B cell (primary cell): Measurements from ENCODE around the gene ZNF423. TPM values are rescaled to one million over a fixed set of nuclear protein-coding genes. Genes with fewer than 3 reads are reported as not detected.

Experiments
- ATAC-seq: fragments of 200-7000 bp; cut with Tn5 transposase; one replicate; pipeline ENCODE4 v1.10.0; 2021; ENCODE audit warnings: low read depth, mild to moderate bottlenecking, moderate number of reproducible peaks, moderate library complexity
- CTCF ChIA-PET: fragments of 350-600 bp; sonication (Branson Sonifier 250); formaldehyde crosslinking; loops from one replicate; lab custom pipeline; 2021; ENCODE audit warnings: antibody characterized with exemption, inconsistent platforms; lab: Charles Lee
- POLR2A ChIA-PET: fragments of 350-600 bp; sonication (Branson Sonifier 250); formaldehyde crosslinking; loops from one replicate; lab custom pipeline; 2021; ENCODE audit warnings: antibody characterized with exemption; lab: Charles Lee
- DNase-seq: peaks from one replicate; pipeline ENCODE4 v3.0.0; 2013
- H2AFZ ChIP-seq: 2 replicates; pipeline ENCODE4 v1.6.1; 2012; ENCODE audit warnings: mild to moderate bottlenecking, low read depth, low read length; ENCODE audit not compliant: insufficient read depth, poor library complexity, severe bottlenecking
- H3K27ac ChIP-seq, 2 donors: 1 replicate in 1 of 2; 2 replicates in 1 of 2; pipeline ENCODE4 v1.5.1; 2012 to 2013; ENCODE audit warnings: low read length in 2 of 2, mild to moderate bottlenecking in 2 of 2, moderate library complexity in 1 of 2
- H3K27me3 ChIP-seq, 4 experiments: fragments of 200-600 bp in 1 of 4; sonication (generic) in 1 of 4; replicated peaks in 1 of 4; 1 replicate in 2 of 4; 2 replicates in 2 of 4; pipeline versions ENCODE4 v1.6.1 to v1.7.0; 2013 to 2016; ENCODE audit warnings: low read length in 3 of 4, mild to moderate bottlenecking in 2 of 4, mixed read lengths in 1 of 4, moderate library complexity in 1 of 4; ENCODE audit not compliant: insufficient read depth in 4 of 4, control insufficient read depth in 3 of 4; ENCODE audit errors: control extremely low read depth in 1 of 4
- H3K36me3 ChIP-seq, 2 experiments: replicated peaks in 1 of 2; 1 replicate in 1 of 2; 2 replicates in 1 of 2; pipeline versions ENCODE4 v1.6.1 to v1.7.1; 2013; ENCODE audit warnings: low read length in 1 of 2; ENCODE audit not compliant: insufficient read depth in 2 of 2, control insufficient read depth in 1 of 2; ENCODE audit errors: control extremely low read depth in 1 of 2, extremely low read depth in 1 of 2
- H3K4me1 ChIP-seq, 2 donors: fragments of 200-600 bp in 1 of 2; sonication (generic) in 1 of 2; 1 replicate in 1 of 2; 2 replicates in 1 of 2; pipeline versions ENCODE4 v1.5.1 to v1.6.1; 2013 to 2017; ENCODE audit warnings: low read length in 2 of 2; ENCODE audit not compliant: control insufficient read depth in 2 of 2, insufficient read depth in 2 of 2
- H3K4me2 ChIP-seq: replicated peaks from 2 replicates; pipeline ENCODE3; 2012; ENCODE audit warnings: mild to moderate bottlenecking, low read depth, low read length; ENCODE audit not compliant: poor library complexity, severe bottlenecking
- H3K4me3 ChIP-seq, 5 experiments: fragments of 200-600 bp in 1 of 5; sonication (generic) in 1 of 5; 1 replicate in 3 of 5; 2 replicates in 2 of 5; pipeline versions ENCODE4 v1.5.1 to v1.7.0; 2011 to 2016; ENCODE audit warnings: low read length in 4 of 5, mild to moderate bottlenecking in 4 of 5, low read depth in 2 of 5, control low read depth in 1 of 5, moderate library complexity in 1 of 5; ENCODE audit not compliant: insufficient read depth in 1 of 5; ENCODE audit errors: control extremely low read depth in 1 of 5, extremely low read depth in 1 of 5
- H3K79me2 ChIP-seq: fragments of 200-600 bp; sonication (generic); one replicate; pipeline ENCODE4 v1.6.0; 2016; ENCODE audit warnings: low read length; ENCODE audit not compliant: control insufficient read depth, insufficient read depth
- H3K9ac ChIP-seq: fragments of 200-600 bp; sonication (generic); 2 replicates; pipeline ENCODE4 v1.6.1; 2017; ENCODE audit warnings: mild to moderate bottlenecking, low read length, moderate library complexity
- H3K9me3 ChIP-seq, 3 donors: one replicate each; pipeline versions ENCODE4 v1.6.1 to v1.7.1; 2013; ENCODE audit warnings: low read length in 2 of 3; ENCODE audit not compliant: control insufficient read depth in 2 of 3, insufficient read depth in 1 of 3; ENCODE audit errors: control extremely low read depth in 1 of 3
- H4K20me1 ChIP-seq: 2 replicates; pipeline ENCODE4 v1.6.0; 2012; ENCODE audit warnings: mild to moderate bottlenecking, low read length; ENCODE audit not compliant: insufficient read depth, control insufficient read depth, poor library complexity, severe bottlenecking
- H3K27ac Mint-ChIP-seq: one replicate; pipeline ENCODE4 v1.8.0; 2021; ENCODE audit warnings: mixed read lengths
- H3K27me3 Mint-ChIP-seq: one replicate; pipeline ENCODE4 v1.8.0; 2021; ENCODE audit warnings: mixed read lengths
- H3K4me1 Mint-ChIP-seq: one replicate; pipeline ENCODE4 v1.8.0; 2021; ENCODE audit warnings: mixed read lengths
- H3K4me3 Mint-ChIP-seq: one replicate; pipeline ENCODE4 v1.8.0; 2021; ENCODE audit warnings: mixed read lengths
- H3K9me3 Mint-ChIP-seq: one replicate; pipeline ENCODE4 v1.8.0; 2022; ENCODE audit warnings: mixed read lengths; ENCODE audit not compliant: insufficient read depth
- CTCF ChIP-seq: fragments of 200-600 bp; IDR thresholded peaks from one replicate; pipeline ENCODE4 v1.8.0; 2022; ENCODE audit warnings: antibody characterized with exemption, mild to moderate bottlenecking
- EZH2 ChIP-seq: IDR thresholded peaks from 2 replicates; pipeline ENCODE4 v1.6.1; 2012; ENCODE audit warnings: borderline replicate concordance, low read depth, mild to moderate bottlenecking, moderate library complexity, low read length; ENCODE audit not compliant: insufficient read depth, poor library complexity, severe bottlenecking
- WGBS: methylation state at CpG from one replicate; pipeline ENCODE4 v1.1.5; 2013; ENCODE audit warnings: missing lambda C conversion rate; ENCODE audit not compliant: insufficient coverage; 5-methylcytosine and 5-hydroxymethylcytosine counted together
- intact Hi-C: fragments of 100-400 bp; cut with micrococcal nuclease; formaldehyde crosslinking; loops from one replicate; pipeline ENCODE4 v1.10.0; 2022
- polyA plus RNA-seq: library from polyadenylated mRNA; depleted of rRNA; stranded (reverse); fragments of >200 nt; gene quantifications from 2 replicates; pipeline ENCODE4 v1.2.3, GENCODE V29; 2012
- total RNA-seq, 2 donors: library from RNA; stranded (reverse); fragments of 120-200 nt in 1 of 2; gene quantifications; 1 replicate in 1 of 2; 2 replicates in 1 of 2; pipeline versions ENCODE4 v1.2.3 to v1.2.4, GENCODE V29; 2013 to 2022

Gene ZNF423
- total and polyA plus RNA-seq, 2 donors (not counting 1 experiment from before 2014, with no cell fraction given), result not detected

DNA sequence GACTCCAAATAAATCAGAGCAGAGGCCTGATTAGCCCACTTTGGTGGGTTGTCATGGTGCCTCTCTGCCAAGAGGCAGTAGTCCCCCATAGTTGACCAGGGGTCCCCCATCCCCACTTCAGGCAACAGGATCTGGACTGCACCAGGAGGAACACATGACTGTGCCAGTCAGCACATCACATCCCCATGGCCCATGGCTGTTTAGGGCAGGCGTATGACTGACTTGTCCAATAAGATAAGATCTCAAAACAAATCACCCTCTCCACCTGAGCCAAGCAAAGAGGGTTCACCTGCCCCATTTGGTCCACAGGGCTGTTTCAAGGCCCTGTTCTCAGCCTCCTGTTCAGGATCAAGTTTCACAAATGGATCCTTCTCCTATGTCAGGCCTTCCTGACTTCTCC, 389.0 kb downstream of the ZNF423 start:
- no peaks in the 10 kb centered on the region for H3K36me3 ChIP-seq
- no peaks in the 10 kb centered on the region for H3K9me3 ChIP-seq
- peaks cover 31 to 35% of the 10 kb centered on the region in 2 donors for H3K4me1 ChIP-seq
- H3K27me3 Mint-ChIP-seq, result no peaks in the 10 kb centered on the region
- no peak overlapping the region for H3K27ac Mint-ChIP-seq
- H3K9me3 Mint-ChIP-seq, result no peaks in the 10 kb centered on the region
- ATAC-seq, result no peak
- intact Hi-C loops, result no loop called here
- CTCF ChIA-PET, result no interaction called here
- no peak overlapping the region for H3K4me3 ChIP-seq
- H3K27ac ChIP-seq, result no peak overlapping the region
- no peak overlapping the region for H3K9ac ChIP-seq
- no peaks in the 10 kb centered on the region for H3K79me2 ChIP-seq
- H4K20me1 ChIP-seq, result no peaks in the 10 kb centered on the region
- H3K4me3 Mint-ChIP-seq, result no peak overlapping the region
- TF ChIP-seq EZH2 (no peak), CTCF (no peak)
- no peaks in the 10 kb centered on the region for H3K27me3 ChIP-seq
- POLR2A ChIA-PET, result no interaction called here
- H3K4me2 ChIP-seq, result no peak overlapping the region
- peaks cover 29% of the 10 kb centered on the region for H3K4me1 Mint-ChIP-seq
- no peak overlapping the region for H2AFZ ChIP-seq
- DNase-seq, result no peak
- 100% methylated on average over 1 of the region's 1 CpG for WGBS

GRCh38 chr16:49466529-49466831, 389.4 kb downstream of the ZNF423 start:
- TF ChIP-seq CTCF, result no peak
- TF ChIP-seq EZH2, result no peak
- Histone ChIP-seq H3K27me3 (no peaks in the 10 kb centered on the region), H2AFZ (no peak overlapping the region), H3K79me2 (no peaks in the 10 kb centered on the region), H3K9me3 (no peaks in the 10 kb centered on the region), H4K20me1 (no peaks in the 10 kb centered on the region), H3K27ac (no peak overlapping the region), H3K9ac (no peak overlapping the region), H3K4me1 (peaks cover 31 to 35% of the 10 kb centered on the region in 2 donors), H3K36me3 (no peaks in the 10 kb centered on the region), H3K4me3 (no peak overlapping the region), H3K4me2 (no peak overlapping the region)
- Mint-ChIP-seq H3K9me3 (no peaks in the 10 kb centered on the region), H3K27me3 (no peaks in the 10 kb centered on the region), H3K4me3 (no peak overlapping the region), H3K27ac (no peak overlapping the region), H3K4me1 (peaks cover 29% of the 10 kb centered on the region)
- no peak for DNase-seq
- ChIA-PET CTCF (no interaction called here), POLR2A (no interaction called here)
- intact Hi-C loops, result no loop called here
- no peak for ATAC-seq
- 96% methylated on average over 4 of the region's 4 CpGs for WGBS
